ENCODE data around the gene COL4A2.

The COL4A2 gene

DNA sequence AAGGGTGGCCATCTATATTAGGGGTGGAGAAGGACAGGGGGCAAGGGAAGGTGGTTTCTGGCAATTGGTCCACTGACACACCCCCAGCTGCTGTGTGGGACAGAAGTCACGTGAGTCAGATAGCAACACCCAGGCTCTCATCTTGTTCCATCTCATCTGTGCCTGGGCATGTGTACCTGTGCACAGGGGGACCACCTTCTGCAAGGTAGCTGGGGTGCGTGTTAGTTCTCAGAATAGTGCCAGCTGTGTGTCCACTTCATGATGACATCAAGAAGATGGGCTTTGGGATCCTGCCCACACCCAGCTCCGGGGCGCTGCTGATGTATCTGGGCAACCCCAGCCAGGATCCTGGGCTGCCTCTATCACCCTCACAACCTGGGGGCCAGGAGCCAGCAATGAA lies 38.6 kb downstream of the COL4A2 start:
- H3K4me3 ChIP-seq (ENCODE audit: control insufficient read depth, low read depth, low read length): no peak overlapping the region
- DNase-seq (ENCODE audit: low read depth): no peak
- TF ChIP-seq, protein P1, sequence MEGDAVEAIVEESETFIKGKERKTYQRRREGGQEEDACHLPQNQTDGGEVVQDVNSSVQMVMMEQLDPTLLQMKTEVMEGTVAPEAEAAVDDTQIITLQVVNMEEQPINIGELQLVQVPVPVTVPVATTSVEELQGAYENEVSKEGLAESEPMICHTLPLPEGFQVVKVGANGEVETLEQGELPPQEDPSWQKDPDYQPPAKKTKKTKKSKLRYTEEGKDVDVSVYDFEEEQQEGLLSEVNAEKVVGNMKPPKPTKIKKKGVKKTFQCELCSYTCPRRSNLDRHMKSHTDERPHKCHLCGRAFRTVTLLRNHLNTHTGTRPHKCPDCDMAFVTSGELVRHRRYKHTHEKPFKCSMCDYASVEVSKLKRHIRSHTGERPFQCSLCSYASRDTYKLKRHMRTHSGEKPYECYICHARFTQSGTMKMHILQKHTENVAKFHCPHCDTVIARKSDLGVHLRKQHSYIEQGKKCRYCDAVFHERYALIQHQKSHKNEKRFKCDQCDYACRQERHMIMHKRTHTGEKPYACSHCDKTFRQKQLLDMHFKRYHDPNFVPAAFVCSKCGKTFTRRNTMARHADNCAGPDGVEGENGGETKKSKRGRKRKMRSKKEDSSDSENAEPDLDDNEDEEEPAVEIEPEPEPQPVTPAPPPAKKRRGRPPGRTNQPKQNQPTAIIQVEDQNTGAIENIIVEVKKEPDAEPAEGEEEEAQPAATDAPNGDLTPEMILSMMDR (IDR thresholded peaks at IDR 0.05; ENCODE audit: control insufficient read depth, insufficient read depth, low read depth, low read length, missing control alignments): no peak

DNA sequence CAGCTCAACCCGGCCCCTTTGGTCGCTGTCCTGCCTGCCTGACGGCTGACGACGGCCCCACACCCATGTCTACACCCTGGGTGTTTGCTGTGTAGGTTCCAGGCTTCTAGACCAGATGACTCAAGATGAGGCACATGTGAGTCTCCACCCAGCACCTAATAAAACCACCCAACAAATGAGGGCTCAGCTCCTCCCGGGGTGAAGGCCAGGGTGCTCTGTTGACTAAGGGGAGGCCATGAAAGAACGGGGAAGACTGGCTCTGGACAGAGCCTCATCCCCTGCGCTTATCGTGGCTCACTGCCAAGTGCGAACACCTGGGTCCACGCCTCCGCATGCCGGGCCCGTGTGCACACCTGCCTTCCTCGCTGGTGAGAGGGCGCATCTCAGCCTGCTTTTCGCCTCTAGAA lies 39.6 kb downstream of the COL4A2 start:
- DNase-seq (ENCODE audit: low read depth): no peak
- no peak overlapping the region for H3K4me3 ChIP-seq (ENCODE audit: control insufficient read depth, low read depth, low read length)
- TF ChIP-seq, protein P1 (IDR thresholded peaks at IDR 0.05; ENCODE audit: control insufficient read depth, insufficient read depth, low read depth, low read length, missing control alignments): no peak

DNA sequence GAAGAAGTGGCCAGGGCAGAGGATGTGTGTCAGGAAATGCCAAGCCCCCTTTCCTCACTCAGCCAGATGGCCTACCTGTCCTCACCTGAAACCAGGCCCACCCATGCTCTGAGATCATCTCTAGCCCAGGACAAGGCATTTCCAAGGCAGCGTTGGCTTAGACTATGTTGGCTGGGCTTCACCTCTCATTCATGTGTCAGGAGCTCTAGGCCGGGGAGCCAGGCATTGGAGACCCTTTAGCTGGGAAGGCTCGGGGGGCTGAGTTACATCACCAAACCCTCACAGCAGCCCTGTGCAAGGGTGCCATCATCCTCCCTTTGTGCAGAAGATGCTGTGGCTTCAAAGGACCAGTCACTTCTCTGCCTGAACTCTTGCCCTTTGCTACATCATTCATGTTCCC lies 40.0 kb downstream of the COL4A2 start:
- TF ChIP-seq, protein P1 (IDR thresholded peaks at IDR 0.05; ENCODE audit: control insufficient read depth, insufficient read depth, low read depth, low read length, missing control alignments): no peak
- H3K4me3 ChIP-seq (ENCODE audit: control insufficient read depth, low read depth, low read length): no peak overlapping the region
- no peak for DNase-seq (ENCODE audit: low read depth)

DNA sequence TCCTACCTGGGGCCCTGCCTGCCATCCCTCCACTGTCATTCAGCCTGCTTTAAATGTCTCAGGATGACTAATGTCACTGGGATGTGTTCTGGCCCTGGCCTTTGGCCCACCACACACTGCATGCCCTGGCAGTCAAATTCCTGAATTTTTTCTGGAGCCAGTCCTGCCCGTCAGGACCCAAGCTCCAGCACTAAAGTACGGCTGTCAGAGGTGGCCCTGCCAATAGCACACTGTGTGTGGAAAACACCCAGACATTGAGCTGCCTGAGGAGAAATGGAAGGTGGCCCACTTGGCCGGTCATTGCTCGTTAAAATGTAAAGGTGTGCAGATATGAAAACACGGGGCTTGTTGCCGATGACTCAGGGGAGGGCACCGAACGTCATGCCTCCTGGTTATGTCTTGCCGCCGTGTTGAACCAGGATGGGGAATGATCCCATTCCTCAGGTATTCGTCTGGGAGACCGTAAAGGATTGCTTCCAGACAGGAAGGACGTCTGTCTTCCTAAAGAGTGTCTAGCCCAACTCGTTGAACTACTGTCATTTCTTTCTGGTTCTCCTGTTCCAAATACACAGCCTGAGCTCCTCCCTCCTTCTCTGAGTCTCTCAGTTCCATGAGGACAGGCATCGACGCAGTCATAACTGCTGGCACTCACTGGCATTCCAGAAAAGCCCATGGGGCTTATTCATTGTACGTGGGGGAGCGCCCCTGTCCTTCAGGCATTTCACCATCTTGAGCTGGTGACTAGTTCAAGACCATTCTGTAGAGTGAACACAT lies 40.6 kb downstream of the COL4A2 start:
- H3K4me3 ChIP-seq (ENCODE audit: control insufficient read depth, low read depth, low read length): no peak overlapping the region
- TF ChIP-seq, protein P1 (IDR thresholded peaks at IDR 0.05; ENCODE audit: control insufficient read depth, insufficient read depth, low read depth, low read length, missing control alignments): no peak
- peak; percentile 31 for DNase-seq (ENCODE audit: low read depth)

DNA sequence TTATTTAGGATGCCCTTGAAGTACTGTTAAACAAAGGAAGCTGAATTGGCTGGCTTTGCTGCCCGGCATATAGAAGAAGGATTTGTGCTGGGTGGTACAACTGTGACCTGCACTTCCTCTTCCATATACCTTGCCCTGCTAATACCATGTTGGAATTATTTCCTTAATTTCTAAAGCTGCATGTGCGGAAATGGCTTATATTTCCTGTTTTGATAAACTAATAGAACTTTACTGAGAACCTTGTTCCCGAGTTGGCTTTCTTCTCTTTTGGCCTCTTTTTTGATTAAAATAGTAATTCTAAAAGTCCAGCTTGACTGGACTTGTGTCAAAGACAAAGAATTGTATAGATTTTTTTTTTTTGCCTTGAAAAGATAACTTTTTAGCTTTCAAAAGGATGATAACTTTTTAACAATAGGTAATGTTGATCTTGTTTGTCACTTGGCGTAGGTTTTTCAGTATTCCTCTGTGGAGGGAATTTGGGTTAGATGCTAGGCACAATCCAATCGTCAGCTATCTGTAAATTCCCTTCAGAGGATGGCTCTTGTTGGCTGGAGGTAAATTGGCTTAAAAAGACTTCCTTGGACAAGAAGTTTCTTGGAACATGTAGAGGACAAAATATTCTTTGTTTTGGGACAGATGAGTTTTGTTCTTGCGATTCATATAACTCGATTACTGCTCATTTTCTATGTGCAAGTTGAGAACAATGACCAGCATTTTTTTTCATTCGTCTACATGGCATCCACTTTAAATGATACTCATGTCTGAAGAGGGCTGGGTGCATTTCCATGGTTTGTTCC lies 41.4 kb downstream of the COL4A2 start:
- no peak for DNase-seq (ENCODE audit: low read depth)
- no peak overlapping the region for H3K4me3 ChIP-seq (ENCODE audit: control insufficient read depth, low read depth, low read length)
- TF ChIP-seq, protein P1 (IDR thresholded peaks at IDR 0.05; ENCODE audit: control insufficient read depth, insufficient read depth, low read depth, low read length, missing control alignments): no peak

DNA sequence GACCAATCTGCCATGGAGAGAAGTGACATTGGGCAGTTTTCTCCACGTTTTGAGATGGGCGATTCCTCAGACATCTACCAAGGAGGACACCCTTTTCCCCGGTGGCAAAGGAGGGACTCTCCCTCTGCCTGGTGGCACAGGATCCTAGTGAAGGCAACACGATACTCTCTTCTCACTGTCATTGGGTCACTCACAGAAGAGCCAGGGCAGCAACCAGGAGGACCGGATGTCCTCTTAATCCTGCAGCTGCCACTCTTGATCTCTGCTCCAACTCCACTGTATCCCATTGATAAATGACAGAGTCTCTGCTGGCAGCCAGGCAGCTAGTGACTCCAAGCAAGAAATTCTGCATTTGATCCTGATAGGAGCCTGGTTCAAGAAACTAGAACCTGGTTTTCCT lies 42.2 kb downstream of the COL4A2 start:
- no peak overlapping the region for H3K4me3 ChIP-seq (ENCODE audit: control insufficient read depth, low read depth, low read length)
- no peak for DNase-seq (ENCODE audit: low read depth)
- TF ChIP-seq, protein P1 (IDR thresholded peaks at IDR 0.05; ENCODE audit: control insufficient read depth, insufficient read depth, low read depth, low read length, missing control alignments): no peak

Data from AG09309 (cell line).